Dedifferentiated amniotic fluid mesenchymal stem cell (primary cell): ENCODE data around the gene MICAL3.

ENCODE experiments used
- DNase-seq: peaks from one replicate; pipeline ENCODE4 v3.0.0-alpha.2; 2016; ENCODE audit errors: extremely low spot score

Gene MICAL3

DNA sequence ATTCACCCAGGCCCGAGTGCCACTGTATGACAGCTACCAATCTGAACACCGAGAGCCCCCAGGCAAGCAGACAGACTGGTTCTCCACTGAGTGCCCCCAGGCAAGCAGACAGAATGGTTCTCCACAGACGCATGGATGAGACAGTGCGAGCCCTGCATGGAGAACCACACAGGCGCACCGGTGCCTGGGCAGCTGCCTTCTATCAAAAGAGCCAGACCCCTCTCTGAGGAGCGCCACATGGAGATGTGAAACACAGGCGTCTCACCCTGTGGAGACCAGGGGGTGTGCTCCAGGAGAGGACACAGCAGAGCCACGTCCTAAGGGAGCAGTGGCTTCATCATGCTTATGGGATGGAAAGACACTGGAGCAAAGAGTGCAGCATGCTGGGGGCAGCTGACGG lies 155.6 kb downstream of the MICAL3 start:
- no peak for DNase-seq

DNA sequence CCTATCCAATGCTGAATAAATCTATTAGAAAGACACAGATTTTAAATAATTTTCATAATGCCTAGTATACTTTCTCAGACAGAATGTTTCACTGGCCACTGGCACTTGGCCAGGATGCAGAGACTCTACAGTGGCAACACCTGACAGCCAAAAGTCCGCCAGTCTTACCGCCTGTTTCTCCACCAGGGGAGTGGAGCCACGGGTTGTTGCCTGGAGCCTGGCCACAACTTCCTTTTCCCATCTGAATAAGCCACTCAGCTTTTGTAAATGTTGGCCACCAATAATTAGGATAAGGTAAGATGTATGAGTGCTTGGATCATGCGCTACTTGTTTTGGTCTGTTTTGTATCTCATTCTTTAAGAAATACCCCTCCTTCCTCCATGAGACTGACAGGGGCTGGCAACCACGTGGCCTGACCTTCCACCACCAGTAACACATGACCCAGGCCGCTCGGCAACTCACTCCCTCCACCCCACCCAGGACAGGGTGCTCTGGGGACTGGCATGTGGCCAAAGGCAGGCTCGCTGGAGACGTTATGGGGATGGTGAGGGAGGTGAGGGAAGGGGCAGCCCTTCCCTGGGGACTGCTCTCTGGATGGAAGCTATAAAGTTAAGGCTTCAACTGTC lies 157.1 kb downstream of the MICAL3 start:
- DNase-seq = no peak

GRCh38 chr22:17866621-17867020 lies 157.7 kb downstream of the MICAL3 start:
- no peak for DNase-seq

DNA sequence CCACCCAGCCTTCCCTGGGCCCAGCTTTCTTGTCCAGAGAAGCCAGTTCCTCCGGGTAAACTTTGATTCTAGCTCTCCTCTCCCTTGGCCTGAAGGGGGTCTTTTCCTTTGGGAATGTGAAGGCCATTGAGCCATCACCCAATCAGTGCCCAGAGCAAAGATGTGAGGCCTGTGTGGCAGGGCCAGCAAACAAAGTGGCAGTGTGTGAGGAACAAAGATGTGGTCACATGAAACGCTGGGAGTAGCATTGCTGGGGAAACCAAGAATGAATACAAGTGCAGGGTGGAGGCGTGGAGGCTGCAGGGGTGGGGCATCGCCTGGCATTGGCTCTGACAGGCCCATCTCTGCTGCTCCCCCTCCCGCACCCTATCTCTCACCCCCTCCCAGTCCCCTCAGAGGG lies 158.2 kb downstream of the MICAL3 start:
- DNase-seq = no peak

GRCh38 chr22:17865183-17866055 lies 158.9 kb downstream of the MICAL3 start:
- no peak for DNase-seq

DNA sequence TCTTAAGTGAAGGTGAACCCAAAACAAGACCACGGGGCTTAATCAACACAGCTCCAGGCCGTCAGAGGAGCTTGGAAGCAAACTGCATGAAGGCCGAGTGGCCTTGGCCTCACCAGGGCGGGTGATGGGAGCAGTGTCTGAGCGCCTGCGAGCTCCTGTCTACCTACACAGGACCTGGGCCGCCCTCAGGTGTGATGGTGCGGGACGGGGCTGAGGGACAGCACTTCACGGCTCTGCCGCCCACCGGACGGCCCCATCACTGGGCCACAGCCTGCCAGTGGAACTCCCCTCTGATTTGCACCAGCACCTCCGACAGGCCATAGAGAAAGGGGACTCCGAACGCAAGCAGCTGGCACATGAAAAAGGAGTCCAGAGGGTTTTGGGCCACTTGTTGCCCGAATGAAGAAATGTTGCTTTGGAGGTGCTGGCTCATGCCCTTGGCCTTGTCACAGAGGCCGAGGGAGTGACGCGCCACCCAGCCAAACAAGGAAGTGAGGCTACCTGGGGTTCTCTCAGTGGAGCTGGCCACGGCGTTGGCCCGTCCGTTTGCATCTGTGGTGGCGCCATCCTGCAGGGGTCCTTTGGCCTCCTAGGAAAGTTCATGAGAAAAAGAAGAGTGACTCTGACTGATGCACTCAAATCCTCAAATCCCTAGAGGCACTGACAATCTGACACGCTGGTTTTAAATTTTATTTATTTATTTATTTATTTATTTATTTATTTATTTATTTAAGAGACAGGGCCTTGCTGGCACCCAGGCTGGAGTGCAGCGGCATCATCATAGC lies 159.8 kb downstream of the MICAL3 start:
- DNase-seq = no peak

GRCh38 chr22:17862646-17863181 lies 161.6 kb downstream of the MICAL3 start:
- DNase-seq = no peak

DNA sequence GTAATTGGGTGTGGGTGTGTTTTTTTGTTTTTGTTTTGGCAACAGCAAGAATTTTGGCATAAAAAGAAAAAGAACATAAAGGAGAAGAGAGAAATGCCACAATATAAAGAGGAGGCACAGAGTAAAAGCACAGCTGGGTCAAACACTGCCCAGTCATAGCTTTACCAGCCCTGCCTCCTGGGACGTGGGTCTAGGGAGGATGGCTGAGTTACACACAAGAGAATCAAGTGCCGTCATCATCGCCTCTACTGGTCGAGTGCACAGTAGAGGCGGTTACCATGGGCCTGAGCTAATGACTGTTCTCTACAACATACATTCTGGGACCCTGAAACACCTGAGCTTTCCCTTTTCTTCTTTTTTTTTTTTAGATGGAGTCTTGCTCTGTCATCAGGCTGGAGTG lies 162.5 kb downstream of the MICAL3 start:
- DNase-seq = no peak

DNA sequence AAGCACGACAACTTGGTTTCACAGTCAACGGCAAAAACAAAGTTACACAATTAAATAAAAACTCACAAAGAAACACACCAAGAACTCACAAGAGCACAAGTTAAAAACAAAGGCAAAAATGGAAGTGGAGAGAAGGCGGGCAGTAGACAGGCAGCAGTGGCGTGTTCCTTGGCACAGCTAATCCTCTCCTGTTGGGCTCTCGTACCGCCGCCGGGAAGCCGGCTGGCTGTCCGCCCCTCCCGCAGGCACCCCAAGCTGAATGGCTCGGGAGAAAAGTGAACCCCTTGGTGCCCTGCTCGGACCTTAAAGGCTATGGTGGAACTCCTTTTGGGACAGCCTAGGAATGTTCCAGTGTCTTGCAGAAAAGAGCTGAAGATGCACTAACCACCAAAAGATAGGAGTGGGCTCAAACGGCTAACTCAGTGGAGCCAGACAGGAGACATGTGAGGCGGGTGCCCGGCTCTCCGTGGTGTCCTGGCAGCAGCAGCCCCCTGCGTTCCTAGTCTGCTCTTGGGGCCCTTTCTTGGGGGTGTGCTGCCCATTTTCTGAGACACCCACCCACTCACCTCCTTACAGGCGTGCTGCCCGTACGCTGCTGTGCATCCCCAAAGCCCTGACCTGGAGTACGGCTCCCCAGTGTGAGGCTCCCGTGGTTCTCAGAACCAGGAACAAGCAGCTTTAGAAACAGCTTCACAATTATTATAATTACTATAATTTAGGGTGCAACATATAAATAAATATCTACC lies 164.0 kb downstream of the MICAL3 start:
- no peak for DNase-seq

DNA sequence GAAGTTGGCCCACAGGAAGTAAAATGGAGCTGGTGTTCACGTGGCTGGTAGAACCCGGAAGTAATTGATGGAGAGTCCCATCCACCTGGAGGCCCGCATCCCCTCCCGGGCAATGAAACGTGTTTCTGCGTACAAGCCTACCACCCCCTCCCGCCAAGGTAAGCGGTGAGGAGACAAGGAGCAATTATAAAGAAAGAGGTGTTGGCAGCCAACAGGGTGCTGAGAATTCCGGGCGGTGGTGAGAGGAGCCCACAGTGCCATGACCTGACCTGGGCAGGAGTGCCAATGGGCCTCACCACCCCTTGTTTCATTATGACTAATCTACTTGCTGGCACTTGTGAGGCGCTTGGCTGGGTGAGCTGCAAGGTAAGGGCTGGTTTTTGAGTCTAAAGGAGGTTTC lies 166.3 kb downstream of the MICAL3 start:
- no peak for DNase-seq

GRCh38 chr22:17855572-17856290 lies 168.6 kb downstream of the MICAL3 start:
- no peak for DNase-seq

- DNase-seq = no peak
Observed at GRCh38 chr22:17853073-17853472, 171.3 kb downstream of the MICAL3 start.

- no peak for DNase-seq
Observed at GRCh38 chr22:17851759-17852158, 172.6 kb downstream of the MICAL3 start.

DNA sequence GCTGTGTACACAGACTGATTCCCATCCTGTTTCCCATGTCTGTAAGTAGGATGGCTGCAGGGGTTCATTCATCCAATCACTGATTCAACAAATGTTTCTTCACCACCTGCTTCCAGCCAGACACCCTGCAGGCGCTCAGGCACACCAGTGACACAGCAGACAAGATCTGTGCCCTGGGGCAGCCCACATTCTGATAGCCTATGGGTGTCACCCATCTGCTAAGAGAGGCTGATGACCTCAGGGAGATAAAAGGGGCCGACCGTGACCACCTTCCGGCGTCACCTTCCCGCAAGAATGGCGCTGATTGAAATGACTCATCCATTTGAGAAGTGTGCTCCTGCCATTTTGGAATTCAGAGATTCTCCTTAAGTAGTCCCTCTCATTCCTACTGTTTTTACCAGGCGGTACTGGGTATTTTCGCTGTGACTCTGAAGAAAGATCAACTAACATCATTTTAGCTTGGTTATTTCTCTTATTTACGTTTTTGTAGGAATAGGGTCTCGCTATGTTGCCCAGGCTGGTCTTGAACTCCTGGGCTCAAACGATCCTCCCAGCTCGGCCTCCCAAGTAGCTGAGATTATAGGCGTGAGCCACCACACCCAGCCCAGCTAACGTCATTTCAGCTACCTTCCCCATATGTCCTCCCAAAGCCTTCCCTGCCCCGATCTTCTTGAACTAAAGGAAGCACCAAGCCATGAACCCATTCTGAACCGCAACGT lies 176.8 kb downstream of the MICAL3 start:
- DNase-seq = no peak

DNA sequence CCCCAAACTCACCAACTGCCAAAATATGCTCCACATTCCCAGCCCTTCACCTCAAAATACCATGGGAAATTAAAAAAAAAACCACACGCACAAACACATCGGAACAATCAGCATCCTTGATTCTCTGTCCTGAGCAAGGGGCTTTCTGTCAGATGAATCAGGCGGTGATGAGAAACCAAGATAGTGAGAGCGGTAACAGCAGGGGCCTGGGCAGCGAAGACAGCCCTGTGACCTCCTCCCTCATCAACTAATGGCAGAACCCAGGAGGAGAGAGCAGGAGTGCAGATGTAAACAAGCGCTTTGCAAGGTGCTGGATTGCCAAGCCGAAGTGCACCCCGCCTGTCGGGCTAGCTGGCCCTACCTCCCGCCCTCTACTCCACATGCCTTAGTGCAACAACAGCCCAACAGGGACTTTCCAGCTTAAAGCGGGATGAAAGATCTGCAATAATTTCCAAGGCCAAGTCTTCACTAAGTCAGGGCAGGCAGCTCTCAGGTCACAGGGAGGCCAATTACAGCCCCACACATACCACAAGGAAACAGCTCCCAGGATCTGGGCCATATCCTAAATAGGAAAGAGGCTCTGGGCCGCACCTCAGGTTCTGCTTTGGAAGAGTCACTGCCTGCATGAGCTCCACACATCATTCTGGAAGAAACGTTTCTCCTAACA lies 177.9 kb downstream of the MICAL3 start:
- no peak for DNase-seq

GRCh38 chr22:17845790-17846189 lies 178.6 kb downstream of the MICAL3 start:
- peak; percentile 15 for DNase-seq

DNA sequence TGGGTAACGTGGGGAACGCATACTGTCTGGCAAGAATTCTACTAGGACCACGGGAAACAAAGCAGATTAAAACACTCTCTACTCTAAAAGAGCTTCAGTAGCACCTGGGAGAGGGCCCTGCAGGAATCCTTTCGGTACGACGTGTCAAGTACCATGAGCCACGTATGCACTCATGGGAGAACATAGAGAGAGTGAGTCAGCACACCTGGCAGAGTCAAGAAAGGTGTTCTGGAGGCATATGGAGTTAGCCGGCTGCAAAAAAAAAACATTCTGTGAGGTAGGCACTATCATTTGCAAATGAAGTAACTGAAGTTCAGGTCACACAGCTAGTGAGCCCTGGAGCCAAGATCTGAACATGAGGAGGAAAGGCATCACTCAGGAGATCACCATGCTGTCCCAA lies 179.0 kb downstream of the MICAL3 start:
- no peak for DNase-seq

GRCh38 chr22:17844150-17844549 lies 180.2 kb downstream of the MICAL3 start:
- DNase-seq = no peak

DNA sequence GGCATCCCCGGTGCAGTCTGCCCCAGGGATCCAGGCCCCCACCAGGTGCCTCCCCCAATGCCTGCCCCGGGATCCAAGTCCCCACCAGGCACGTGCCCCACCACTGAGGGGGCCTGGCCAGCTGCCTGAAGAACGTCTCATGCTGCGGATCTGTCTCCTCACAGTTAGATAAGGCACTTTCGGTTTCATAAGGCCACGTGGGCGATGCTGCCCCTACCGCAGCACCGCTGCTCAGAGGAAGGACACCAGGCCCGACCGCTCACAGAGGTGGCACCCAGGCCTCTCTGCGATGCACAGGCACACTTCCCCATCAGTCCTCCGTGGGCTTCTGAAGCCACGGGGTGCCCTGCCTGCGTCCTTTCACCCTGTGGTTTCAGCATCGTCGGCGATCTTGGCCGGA lies 182.0 kb downstream of the MICAL3 start:
- DNase-seq = no peak

GRCh38 chr22:17841836-17842235 lies 182.5 kb downstream of the MICAL3 start:
- DNase-seq = no peak
